ENCODE measurements around the gene CHST9.

The CHST9 gene

GRCh38 chr18:27010784-27011183 is 174.3 kb downstream of the CHST9 start:
- TF ChIP-seq CTCF (IDR thresholded peaks at IDR 0.05; ENCODE audit: low read depth, low read length, missing control alignments) = no peak
- DNase-seq (ENCODE audit: extremely low read depth, low read depth) = no peak
- H3K4me3 ChIP-seq (replicated peaks; ENCODE audit: low read depth, low read length) = no peak overlapping the region

GRCh38 chr18:27009293-27009692 is 175.8 kb downstream of the CHST9 start:
- H3K4me3 ChIP-seq (replicated peaks; ENCODE audit: low read depth, low read length) = no peak overlapping the region
- TF ChIP-seq CTCF (IDR thresholded peaks at IDR 0.05; ENCODE audit: low read depth, low read length, missing control alignments) = no peak
- DNase-seq (ENCODE audit: extremely low read depth, low read depth) = no peak

GRCh38 chr18:27008575-27008974 is 176.5 kb downstream of the CHST9 start:
- no peak for DNase-seq (ENCODE audit: extremely low read depth, low read depth)
- TF ChIP-seq CTCF (IDR thresholded peaks at IDR 0.05; ENCODE audit: low read depth, low read length, missing control alignments) = no peak
- no peak overlapping the region for H3K4me3 ChIP-seq (replicated peaks; ENCODE audit: low read depth, low read length)

- DNase-seq (ENCODE audit: extremely low read depth, low read depth) = no peak
- TF ChIP-seq CTCF (IDR thresholded peaks at IDR 0.05; ENCODE audit: low read depth, low read length, missing control alignments) = no peak
- no peak overlapping the region for H3K4me3 ChIP-seq (replicated peaks; ENCODE audit: low read depth, low read length)
Measured at GRCh38 chr18:27007880-27008279, 177.2 kb downstream of the CHST9 start.

- DNase-seq (ENCODE audit: extremely low read depth, low read depth) = no peak
- no peak overlapping the region for H3K4me3 ChIP-seq (replicated peaks; ENCODE audit: low read depth, low read length)
Measured at GRCh38 chr18:27005589-27005988, 179.5 kb downstream of the CHST9 start.

GRCh38 chr18:27004056-27004829 is 180.9 kb downstream of the CHST9 start:
- TF ChIP-seq CTCF (IDR thresholded peaks at IDR 0.05; ENCODE audit: low read depth, low read length, missing control alignments) = no peak
- no peak for DNase-seq (ENCODE audit: extremely low read depth, low read depth)
- H3K4me3 ChIP-seq (replicated peaks; ENCODE audit: low read depth, low read length) = no peak overlapping the region

More at GRCh38 chr18:27005589-27005988, 179.5 kb downstream of the CHST9 start:
- TF ChIP-seq CTCF (IDR thresholded peaks at IDR 0.05; ENCODE audit: low read depth, low read length, missing control alignments) = peak; percentile 26

GRCh38 chr18:26999797-27000196 is 185.3 kb downstream of the CHST9 start:
- no peak for DNase-seq (ENCODE audit: extremely low read depth, low read depth)
- H3K4me3 ChIP-seq (replicated peaks; ENCODE audit: low read depth, low read length) = no peak overlapping the region
- no peak for TF ChIP-seq CTCF (IDR thresholded peaks at IDR 0.05; ENCODE audit: low read depth, low read length, missing control alignments)

Measured in HFF-Myc (cell line).